PC-3 (cell line): ENCODE measurements around the gene TMOD2. TPM values are rescaled to one million over a fixed set of nuclear protein-coding genes. Genes with fewer than 3 reads are reported as not detected.

Source experiments
- ATAC-seq: fragments of 200-7000 bp; cut with Tn5 transposase; 2 replicates; pipeline ENCODE4 v1.9.1; 2020; ENCODE audit warnings: mild to moderate bottlenecking, moderate library complexity
- BruUV-seq: library from RNA; stranded (reverse); fragments of 400-500 nt; replicated peaks from 2 replicates; lab custom pipeline; 2021; lab: Mats Ljungman, UMichigan
- CTCF ChIA-PET: fragments of 300-600 bp; sonication (Branson Sonifier 250); formaldehyde crosslinking; loops from one replicate; lab custom pipeline; 2022; ENCODE audit warnings: antibody characterized with exemption; lab: Charles Lee
- POLR2A ChIA-PET: fragments of 300-600 bp; sonication (Branson Sonifier 250); formaldehyde crosslinking; loops from one replicate; lab custom pipeline; 2022; ENCODE audit warnings: antibody characterized with exemption; ENCODE audit not compliant: unreplicated experiment; lab: Charles Lee
- DNase-seq: peaks from one replicate; pipeline ENCODE4 v3.0.0-alpha.2; 2015
- H2AFZ ChIP-seq: fragments of 300-600 bp; sonication (generic); 2 replicates; pipeline ENCODE4 v1.6.0; 2016; ENCODE audit warnings: antibody characterized with exemption, low read length
- H3F3A ChIP-seq: fragments of 300-600 bp; sonication (generic); one replicate; pipeline ENCODE4 v1.6.0; 2017; ENCODE audit warnings: antibody characterized with exemption, low read length, control low read depth, mild to moderate bottlenecking; ENCODE audit not compliant: unreplicated experiment
- H3K27ac ChIP-seq: fragments of 300-600 bp; sonication (generic); 2 replicates; pipeline ENCODE4 v1.5.1; 2016; ENCODE audit warnings: mild to moderate bottlenecking, low read length
- H3K27me3 ChIP-seq: fragments of 300-600 bp; sonication (generic); 2 replicates; pipeline ENCODE4 v1.6.1; 2016; ENCODE audit warnings: low read length, mixed read lengths
- H3K36me3 ChIP-seq: fragments of 300-600 bp; sonication (generic); 2 replicates; pipeline ENCODE4 v1.6.1; 2016; ENCODE audit warnings: low read depth, mixed run types, low read length, mixed read lengths
- H3K4me1 ChIP-seq: fragments of 300-600 bp; sonication (generic); 2 replicates; pipeline ENCODE4 v1.5.1; 2016; ENCODE audit warnings: low read length; ENCODE audit not compliant: insufficient read depth
- H3K4me2 ChIP-seq: fragments of 300-600 bp; sonication (generic); 2 replicates; pipeline ENCODE4 v1.6.0; 2016; ENCODE audit warnings: low read length
- H3K4me3 ChIP-seq: fragments of 300-600 bp; sonication (generic); 2 replicates; pipeline ENCODE4 v1.5.1; 2016; ENCODE audit warnings: mild to moderate bottlenecking, low read length, mixed read lengths
- H3K79me2 ChIP-seq: fragments of 300-600 bp; sonication (generic); 2 replicates; pipeline ENCODE4 v1.6.1; 2017; ENCODE audit warnings: low read length, mixed read lengths
- H3K9ac ChIP-seq: fragments of 300-600 bp; sonication (generic); 2 replicates; pipeline ENCODE4 v1.6.0; 2016; ENCODE audit warnings: mild to moderate bottlenecking, low read length
- H3K9me2 ChIP-seq: fragments of 300-600 bp; sonication (generic); replicated peaks from 2 replicates; pipeline ENCODE4 v1.6.1; 2016; ENCODE audit warnings: mixed run types, low read length, mixed read lengths
- H3K9me3 ChIP-seq: fragments of 300-600 bp; sonication (generic); 2 replicates; pipeline ENCODE4 v1.6.1; 2016; ENCODE audit warnings: low read length, mixed read lengths
- H4K20me1 ChIP-seq: fragments of 300-600 bp; sonication (generic); 2 replicates; pipeline ENCODE4 v1.6.1; 2016; ENCODE audit warnings: low read length, mixed read lengths
- CTCF ChIP-seq: fragments of 300-600 bp; sonication (generic); conservative IDR thresholded peaks from 2 replicates; pipeline ENCODE4 v1.5.1; 2017; ENCODE audit warnings: antibody characterized with exemption, low read depth, mild to moderate bottlenecking, low read length
- EZH2 ChIP-seq: fragments of 300-600 bp; sonication (generic); IDR thresholded peaks from one replicate; pipeline ENCODE4 v1.6.1; 2017; ENCODE audit warnings: antibody characterized with exemption, mild to moderate bottlenecking, low read length; ENCODE audit not compliant: unreplicated experiment
- EZH2phosphoT487 ChIP-seq: fragments of 300-600 bp; sonication (generic); IDR thresholded peaks from 2 replicates; pipeline ENCODE4 v1.6.1; 2018; ENCODE audit warnings: mild to moderate bottlenecking, antibody characterized with exemption, low read length, borderline replicate concordance
- intact Hi-C: fragments of 100-400 bp; cut with micrococcal nuclease; formaldehyde crosslinking; loops from 2 replicates; pipeline ENCODE4 v1.9.0; 2023
- total RNA-seq: library from RNA; depleted of rRNA; stranded (reverse); fragments of >200 nt; gene quantifications from 2 replicates; pipeline ENCODE4 v1.2.3, GENCODE V29; 2014

The TMOD2 gene
- total RNA-seq, 1 experiment from 2014 or later: 0.95 TPM

GRCh38 chr15:51798281-51798680, 46.9 kb downstream of the TMOD2 start:
- no peak for ATAC-seq
- no peak for DNase-seq
- Histone ChIP-seq H3K9ac (no peak overlapping the region), H3K27me3 (no peaks in the 10 kb centered on the region), H3K4me3 (no peak overlapping the region), H3K4me1 (peaks cover 18% of the 10 kb centered on the region), H3K36me3 (no peaks in the 10 kb centered on the region), H2AFZ (no peak overlapping the region), H3K79me2 (no peaks in the 10 kb centered on the region), H4K20me1 (no peaks in the 10 kb centered on the region), H3K4me2 (no peak overlapping the region), H3K27ac (no peak overlapping the region), H3F3A (no peaks in the 10 kb centered on the region), H3K9me3 (no peaks in the 10 kb centered on the region), H3K9me2 (no peaks in the 10 kb centered on the region)
- intact Hi-C loops: loop anchor here (5.0 kb wide), 1 partner anchor 34 kb away; no protein-coding TSS in a partner anchor
- BruUV-seq: no TSS peak
- TF ChIP-seq CTCF (no peak), EZH2 (no peak), EZH2phosphoT487 (no peak)
- ChIA-PET POLR2A (no interaction called here), CTCF (no interaction called here)

- Histone ChIP-seq H3K9me2 (no peaks in the 10 kb centered on the region), H3K9me3 (no peaks in the 10 kb centered on the region), H3K4me2 (no peak overlapping the region), H2AFZ (no peak overlapping the region), H3K79me2 (no peaks in the 10 kb centered on the region), H3K4me1 (peaks cover 14% of the 10 kb centered on the region), H3K27me3 (no peaks in the 10 kb centered on the region), H3K9ac (no peak overlapping the region), H3K4me3 (no peak overlapping the region), H4K20me1 (no peaks in the 10 kb centered on the region), H3K36me3 (no peaks in the 10 kb centered on the region), H3K27ac (no peak overlapping the region), H3F3A (no peaks in the 10 kb centered on the region)
- ChIA-PET POLR2A (no interaction called here), CTCF (no interaction called here)
- intact Hi-C loops: loop anchor here (5.0 kb wide), 1 partner anchor 33 kb away; no protein-coding TSS in a partner anchor
- no TSS peak for BruUV-seq
- ATAC-seq: no peak
- DNase-seq: no peak
- TF ChIP-seq EZH2phosphoT487: no peak
- no peak for TF ChIP-seq EZH2
- no peak for TF ChIP-seq CTCF
Measured at GRCh38 chr15:51799282-51800252, 48.2 kb downstream of the TMOD2 start.
